Trophoblast cell (in vitro differentiated cells and primary cell): ENCODE results near the gene TMEM245.

ENCODE experiments used
- DNase-seq, 2 donors: peaks; one replicate each; pipeline ENCODE4 v3.0.0-alpha.2; 2016
- H2AFZ ChIP-seq: 2 replicates; pipeline ENCODE4 v1.6.1; 2013; ENCODE audit warnings: low read length, moderate library complexity, mild to moderate bottlenecking; ENCODE audit not compliant: insufficient read depth, poor library complexity
- H2AK5ac ChIP-seq: 2 replicates; pipeline ENCODE4 v1.6.1; 2013; ENCODE audit warnings: mild to moderate bottlenecking, low read length
- H2BK120ac ChIP-seq: 2 replicates; pipeline ENCODE4 v1.6.1; 2013; ENCODE audit warnings: low read length, mild to moderate bottlenecking, moderate library complexity; ENCODE audit not compliant: insufficient read depth, poor library complexity
- H2BK12ac ChIP-seq: 2 replicates; pipeline ENCODE4 v1.6.1; 2013; ENCODE audit warnings: mild to moderate bottlenecking, low read length, moderate library complexity
- H2BK5ac ChIP-seq: 2 replicates; pipeline ENCODE4 v1.6.1; 2013; ENCODE audit warnings: low read length, low read depth, moderate library complexity, mild to moderate bottlenecking; ENCODE audit not compliant: poor library complexity
- H3K14ac ChIP-seq: 2 replicates; pipeline ENCODE4 v1.6.1; 2013; ENCODE audit warnings: mild to moderate bottlenecking, low read length
- H3K18ac ChIP-seq: 2 replicates; pipeline ENCODE4 v1.6.1; 2013; ENCODE audit warnings: mild to moderate bottlenecking, low read length
- H3K23ac ChIP-seq: 2 replicates; pipeline ENCODE4 v1.6.1; 2013; ENCODE audit warnings: low read length
- H3K27ac ChIP-seq: 2 replicates; pipeline ENCODE4 v1.5.1; 2013; ENCODE audit warnings: low read depth, mild to moderate bottlenecking, inconsistent platforms, low read length, moderate library complexity
- H3K27me3 ChIP-seq: 2 replicates; pipeline ENCODE4 v1.6.1; 2013; ENCODE audit warnings: inconsistent platforms, mild to moderate bottlenecking, low read length, moderate library complexity; ENCODE audit not compliant: insufficient read depth
- H3K36me3 ChIP-seq, 2 experiments: 1 replicate in 1 of 2; 2 replicates in 1 of 2; pipeline ENCODE4 v1.6.1; 2013; ENCODE audit warnings: low read length in 2 of 2, mild to moderate bottlenecking in 2 of 2, moderate library complexity in 1 of 2; ENCODE audit not compliant: insufficient read depth in 2 of 2, control insufficient read depth in 1 of 2
- H3K4ac ChIP-seq: 2 replicates; pipeline ENCODE4 v1.6.1; 2013; ENCODE audit warnings: low read depth, mild to moderate bottlenecking, low read length, moderate library complexity
- H3K4me1 ChIP-seq, 2 experiments: 1 replicate in 1 of 2; 2 replicates in 1 of 2; pipeline ENCODE4 v1.6.1; 2013; ENCODE audit warnings: low read length in 2 of 2, mild to moderate bottlenecking in 2 of 2, moderate library complexity in 1 of 2; ENCODE audit not compliant: insufficient read depth in 2 of 2, control insufficient read depth in 1 of 2
- H3K4me2 ChIP-seq: 2 replicates; pipeline ENCODE4 v1.6.1; 2013; ENCODE audit warnings: inconsistent platforms, mild to moderate bottlenecking, low read length, moderate library complexity
- H3K4me3 ChIP-seq: 2 replicates; pipeline ENCODE4 v1.5.1; 2013; ENCODE audit warnings: mild to moderate bottlenecking, low read depth, low read length, inconsistent platforms
- H3K79me1 ChIP-seq: one replicate; pipeline ENCODE4 v1.6.1; 2013; ENCODE audit warnings: low read length
- H3K79me2 ChIP-seq: 2 replicates; pipeline ENCODE4 v1.6.1; 2013; ENCODE audit warnings: low read length, mild to moderate bottlenecking; ENCODE audit not compliant: control insufficient read depth, insufficient read depth, poor library complexity
- H3K9ac ChIP-seq: 2 replicates; pipeline ENCODE4 v1.6.1; 2013; ENCODE audit warnings: mild to moderate bottlenecking, low read length
- H3K9me3 ChIP-seq: 2 replicates; pipeline ENCODE4 v1.6.1; 2013; ENCODE audit warnings: low read depth, mild to moderate bottlenecking, control low read depth, inconsistent platforms, low read length; ENCODE audit not compliant: insufficient read depth
- H4K12ac ChIP-seq: 2 replicates; pipeline ENCODE4 v1.6.1; 2013; ENCODE audit warnings: low read depth, mild to moderate bottlenecking, low read length, moderate library complexity
- H4K8ac ChIP-seq: 2 replicates; pipeline ENCODE4 v1.6.1; 2013; ENCODE audit warnings: low read depth, mild to moderate bottlenecking, low read length, moderate library complexity
- H4K91ac ChIP-seq: one replicate; pipeline ENCODE4 v1.6.1; 2013; ENCODE audit warnings: low read depth, mild to moderate bottlenecking, low read length, moderate library complexity
- WGBS: extraction: QIAGEN DNeasy Blood & Tissue Kit; methylation state at CpG from one replicate; pipeline ENCODE4 v1.1.7; 2013; ENCODE audit warnings: missing lambda C conversion rate; ENCODE audit not compliant: insufficient read length, insufficient coverage; ENCODE audit errors: extremely low coverage; 5-methylcytosine and 5-hydroxymethylcytosine counted together

TMEM245 gene

GRCh38 chr9:109064963-109065702, 54.6 kb downstream of the TMEM245 start:
- peak; percentile 58 to 92 for DNase-seq
- Histone ChIP-seq H2BK5ac (no peak overlapping the region), H2AFZ (no peak overlapping the region), H3K18ac (no peak overlapping the region), H3K4me1 (peaks cover 3 to 6% of the 10 kb centered on the region in 2 experiments), H2BK12ac (peak overlapping the region; percentile 1), H3K9ac (no peak overlapping the region), H2AK5ac (no peak overlapping the region), H3K4me2 (no peak overlapping the region), H3K4me3 (no peak overlapping the region), H2BK120ac (no peak overlapping the region), H3K23ac (no peak overlapping the region), H3K79me1 (no peaks in the 10 kb centered on the region), H3K79me2 (no peaks in the 10 kb centered on the region), H3K36me3 (peaks cover 16 to 19% of the 10 kb centered on the region in 2 experiments), H3K27ac (peak overlapping the region; percentile 41), H4K8ac (no peak overlapping the region), H3K4ac (no peak overlapping the region), H4K12ac (no peak overlapping the region), H4K91ac (peak overlapping the region; percentile 4), H3K14ac (no peak overlapping the region), H3K27me3 (no peaks in the 10 kb centered on the region), H3K9me3 (no peaks in the 10 kb centered on the region)
- WGBS: no CpG with 5 or more reads among the region's 2 CpGs

GRCh38 chr9:109063760-109064159, 56.0 kb downstream of the TMEM245 start:
- H3K9ac ChIP-seq: no peak overlapping the region
- no peak overlapping the region for H2BK5ac ChIP-seq
- H3K23ac ChIP-seq: no peak overlapping the region
- no peak overlapping the region for H2BK12ac ChIP-seq
- peaks cover 18 to 25% of the 10 kb centered on the region in 2 experiments for H3K36me3 ChIP-seq
- H3K18ac ChIP-seq: no peak overlapping the region
- no peak overlapping the region for H3K4me2 ChIP-seq
- no peak overlapping the region for H2BK120ac ChIP-seq
- H3K79me2 ChIP-seq: no peaks in the 10 kb centered on the region
- no peak overlapping the region for H3K27ac ChIP-seq
- H2AK5ac ChIP-seq: no peak overlapping the region
- H2AFZ ChIP-seq: no peak overlapping the region
- H3K14ac ChIP-seq: no peak overlapping the region
- no peak overlapping the region for H4K91ac ChIP-seq
- no peak overlapping the region for H3K4ac ChIP-seq
- no CpG with 5 or more reads among the region's 2 CpGs for WGBS
- DNase-seq: no peak
- H3K9me3 ChIP-seq: no peaks in the 10 kb centered on the region
- H4K12ac ChIP-seq: no peak overlapping the region
- peaks cover 3 to 6% of the 10 kb centered on the region in 2 experiments for H3K4me1 ChIP-seq
- H4K8ac ChIP-seq: no peak overlapping the region
- H3K79me1 ChIP-seq: no peaks in the 10 kb centered on the region
- no peaks in the 10 kb centered on the region for H3K27me3 ChIP-seq
- no peak overlapping the region for H3K4me3 ChIP-seq

GRCh38 chr9:109062543-109062942, 57.2 kb downstream of the TMEM245 start:
- Histone ChIP-seq H3K14ac (no peak overlapping the region), H3K23ac (no peak overlapping the region), H4K12ac (no peak overlapping the region), H3K4ac (no peak overlapping the region), H3K4me2 (no peak overlapping the region), H3K9me3 (no peaks in the 10 kb centered on the region), H3K9ac (no peak overlapping the region), H2BK5ac (no peak overlapping the region), H2BK120ac (no peak overlapping the region), H2BK12ac (no peak overlapping the region), H3K79me2 (no peaks in the 10 kb centered on the region), H3K36me3 (peaks cover 13 to 24% of the 10 kb centered on the region in 2 experiments), H2AK5ac (no peak overlapping the region), H2AFZ (no peak overlapping the region), H3K4me1 (peaks cover 3 to 6% of the 10 kb centered on the region in 2 experiments), H4K91ac (no peak overlapping the region), H3K27ac (no peak overlapping the region), H3K18ac (no peak overlapping the region), H3K4me3 (no peak overlapping the region), H3K27me3 (no peaks in the 10 kb centered on the region), H4K8ac (peak overlapping the region; percentile 33), H3K79me1 (no peaks in the 10 kb centered on the region)
- DNase-seq: no peak
- no CpG with 5 or more reads among the region's 6 CpGs for WGBS

- Histone ChIP-seq H4K12ac (no peak overlapping the region), H3K4me1 (peaks cover 0 to 3% of the 10 kb centered on the region in 2 experiments), H4K8ac (no peak overlapping the region), H3K4me2 (no peak overlapping the region), H2BK120ac (no peak overlapping the region), H3K79me2 (no peaks in the 10 kb centered on the region), H3K36me3 (peaks cover 19 to 27% of the 10 kb centered on the region in 2 experiments), H3K27ac (no peak overlapping the region), H3K14ac (no peak overlapping the region), H2BK5ac (no peak overlapping the region), H3K23ac (no peak overlapping the region), H2BK12ac (no peak overlapping the region), H4K91ac (no peak overlapping the region), H3K18ac (no peak overlapping the region), H3K9ac (no peak overlapping the region), H3K4me3 (no peak overlapping the region), H3K27me3 (no peaks in the 10 kb centered on the region), H3K4ac (no peak overlapping the region), H3K9me3 (no peaks in the 10 kb centered on the region), H3K79me1 (no peaks in the 10 kb centered on the region), H2AFZ (no peak overlapping the region), H2AK5ac (no peak overlapping the region)
- DNase-seq: no peak
- WGBS: no CpG with 5 or more reads among the region's 3 CpGs
Measured at GRCh38 chr9:109060191-109060590, 59.6 kb downstream of the TMEM245 start.
